Lower leg skin (tissue), 4 donors: ENCODE measurements around the gene MTHFD1. TPM values are rescaled to one million over a fixed set of nuclear protein-coding genes. Genes with fewer than 3 reads are reported as not detected.
A peak's percentile ranks its signal among the peaks of the same experiment; 100 is the strongest.

Source experiments
- DNase-seq, 2 donors: peaks; one replicate each; pipeline ENCODE4 v3.0.0-alpha.2; 2019; ENCODE audit warnings: low spot score in 2 of 2
- H3K4me3 ChIP-seq: fragments of 200-600 bp; sonication (generic); 2 replicates; pipeline ENCODE4 v1.5.1; 2017; ENCODE audit warnings: mild to moderate bottlenecking, low read depth; ENCODE audit not compliant: poor library complexity, severe bottlenecking
- POLR2A ChIP-seq, 2 donors: fragments of 450-650 bp; IDR thresholded peaks; one replicate each; pipeline ENCODE4 v1.6.1; 2016 to 2017; ENCODE audit warnings: antibody characterized with exemption in 2 of 2, mild to moderate bottlenecking in 1 of 2, moderate library complexity in 1 of 2
- WGBS, 2 donors: methylation state at CpG; one replicate each; pipeline ENCODE4 v1.1.5; 2018; 5-methylcytosine and 5-hydroxymethylcytosine counted together
- intact Hi-C: fragments of 100-400 bp; cut with DNase I; formaldehyde crosslinking; loops from one replicate; pipeline ENCODE4 v1.15.0; 2023; ENCODE audit warnings: low total_unique reads
- total RNA-seq, 4 donors: library from RNA; depleted of rRNA; stranded (reverse); fragments of >200 nt; gene quantifications; one replicate each; pipeline ENCODE4 v1.1.0, GENCODE V29; 2016
- TF ChIP-seq, protein P1 (sequence below), 3 donors: fragments of 450-650 bp; IDR thresholded peaks; one replicate each; pipeline ENCODE4 v1.5.1; 2016; ENCODE audit warnings: antibody characterized with exemption in 3 of 3, mild to moderate bottlenecking in 3 of 3, moderate library complexity in 2 of 3

Gene MTHFD1
- total RNA-seq, 4 donors from 2014 or later = 26.3 to 28.7 (median 27.9) TPM

DNA sequence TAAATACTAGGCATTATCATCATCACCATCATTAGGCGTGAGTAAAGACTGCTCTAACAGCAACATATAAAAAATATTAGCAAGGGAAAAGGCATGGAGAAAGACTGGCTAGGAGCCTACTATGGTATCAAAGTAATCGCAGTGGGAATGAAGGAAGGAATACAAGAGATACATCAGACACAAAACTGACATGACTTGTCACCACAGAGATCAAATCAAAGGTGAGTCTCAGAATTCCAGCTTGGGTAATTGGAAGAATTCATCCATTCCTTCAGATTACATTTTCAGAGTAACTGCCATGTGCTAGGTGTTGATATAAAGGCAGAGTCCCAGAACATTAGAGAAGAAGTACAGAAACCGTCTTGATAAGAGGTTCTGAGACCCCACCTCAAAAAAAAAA, 105.3 kb downstream of the MTHFD1 start:
- no peak for DNase-seq
- WGBS, 2 donors = 86 to 93% methylated on average over 3 of the region's 3 CpGs
- no peak overlapping the region for H3K4me3 ChIP-seq
- TF ChIP-seq POLR2A (IDR thresholded peaks at IDR 0.05) = no peak
- TF ChIP-seq, protein P1, sequence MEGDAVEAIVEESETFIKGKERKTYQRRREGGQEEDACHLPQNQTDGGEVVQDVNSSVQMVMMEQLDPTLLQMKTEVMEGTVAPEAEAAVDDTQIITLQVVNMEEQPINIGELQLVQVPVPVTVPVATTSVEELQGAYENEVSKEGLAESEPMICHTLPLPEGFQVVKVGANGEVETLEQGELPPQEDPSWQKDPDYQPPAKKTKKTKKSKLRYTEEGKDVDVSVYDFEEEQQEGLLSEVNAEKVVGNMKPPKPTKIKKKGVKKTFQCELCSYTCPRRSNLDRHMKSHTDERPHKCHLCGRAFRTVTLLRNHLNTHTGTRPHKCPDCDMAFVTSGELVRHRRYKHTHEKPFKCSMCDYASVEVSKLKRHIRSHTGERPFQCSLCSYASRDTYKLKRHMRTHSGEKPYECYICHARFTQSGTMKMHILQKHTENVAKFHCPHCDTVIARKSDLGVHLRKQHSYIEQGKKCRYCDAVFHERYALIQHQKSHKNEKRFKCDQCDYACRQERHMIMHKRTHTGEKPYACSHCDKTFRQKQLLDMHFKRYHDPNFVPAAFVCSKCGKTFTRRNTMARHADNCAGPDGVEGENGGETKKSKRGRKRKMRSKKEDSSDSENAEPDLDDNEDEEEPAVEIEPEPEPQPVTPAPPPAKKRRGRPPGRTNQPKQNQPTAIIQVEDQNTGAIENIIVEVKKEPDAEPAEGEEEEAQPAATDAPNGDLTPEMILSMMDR (IDR thresholded peaks at IDR 0.05) = no peak
- intact Hi-C loops = no loop called here

DNA sequence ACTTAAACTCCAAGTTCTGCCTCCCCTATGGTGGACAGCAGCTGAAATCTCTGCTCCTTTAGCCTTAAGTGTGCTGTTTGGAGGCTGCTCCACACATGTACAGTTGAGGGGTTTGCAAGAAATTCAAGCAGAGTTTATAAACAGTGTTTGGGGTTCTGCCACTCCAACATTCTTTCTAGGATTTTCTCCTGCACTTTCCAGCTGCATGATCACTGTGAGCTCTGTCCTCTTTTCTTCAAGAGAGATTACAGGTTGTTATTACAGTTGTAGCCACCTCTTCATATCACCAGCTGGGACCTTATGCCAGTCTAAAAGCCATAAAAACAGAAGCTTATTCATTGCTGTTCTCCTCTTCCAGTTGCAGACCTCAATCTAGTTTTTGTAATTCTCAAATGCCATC, 107.1 kb downstream of the MTHFD1 start:
- H3K4me3 ChIP-seq = no peak overlapping the region
- intact Hi-C loops = no loop called here
- TF ChIP-seq, protein P1 (IDR thresholded peaks at IDR 0.05) = no peak
- TF ChIP-seq POLR2A (IDR thresholded peaks at IDR 0.05) = no peak
- DNase-seq = no peak

- no peak for DNase-seq
- TF ChIP-seq, protein P1 (IDR thresholded peaks at IDR 0.05) = no peak
- TF ChIP-seq POLR2A (IDR thresholded peaks at IDR 0.05) = no peak
- no peak overlapping the region for H3K4me3 ChIP-seq
- intact Hi-C loops = no loop called here
These were observed 108.6 kb downstream of the MTHFD1 start for GRCh38 chr14:64496764-64497163.

DNA sequence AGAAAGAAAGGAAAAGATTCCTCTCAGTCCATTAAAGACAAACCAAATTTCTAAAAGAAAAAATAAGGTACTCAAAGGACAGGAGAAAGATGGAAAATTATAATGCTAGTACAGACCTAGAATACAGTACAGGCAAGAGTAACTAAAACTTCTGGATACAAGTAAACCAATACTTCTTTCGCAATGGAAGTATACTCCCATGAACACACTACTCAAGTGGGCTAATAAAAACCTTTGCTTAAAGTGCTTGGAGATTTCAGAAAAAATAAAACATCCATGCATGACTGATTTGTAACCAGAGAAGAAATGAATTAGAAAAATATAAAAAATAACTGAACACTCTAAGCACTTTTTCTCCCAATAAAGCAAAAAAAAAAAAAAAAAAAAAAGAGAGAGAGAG, 111.9 kb downstream of the MTHFD1 start:
- 94 to 100% methylated on average over 1 of the region's 1 CpG for WGBS, 2 donors
- no peak for TF ChIP-seq POLR2A (IDR thresholded peaks at IDR 0.05)
- TF ChIP-seq, protein P1 (IDR thresholded peaks at IDR 0.05) = no peak
- DNase-seq = no peak
- intact Hi-C loops = no loop called here
- H3K4me3 ChIP-seq = no peak overlapping the region

DNA sequence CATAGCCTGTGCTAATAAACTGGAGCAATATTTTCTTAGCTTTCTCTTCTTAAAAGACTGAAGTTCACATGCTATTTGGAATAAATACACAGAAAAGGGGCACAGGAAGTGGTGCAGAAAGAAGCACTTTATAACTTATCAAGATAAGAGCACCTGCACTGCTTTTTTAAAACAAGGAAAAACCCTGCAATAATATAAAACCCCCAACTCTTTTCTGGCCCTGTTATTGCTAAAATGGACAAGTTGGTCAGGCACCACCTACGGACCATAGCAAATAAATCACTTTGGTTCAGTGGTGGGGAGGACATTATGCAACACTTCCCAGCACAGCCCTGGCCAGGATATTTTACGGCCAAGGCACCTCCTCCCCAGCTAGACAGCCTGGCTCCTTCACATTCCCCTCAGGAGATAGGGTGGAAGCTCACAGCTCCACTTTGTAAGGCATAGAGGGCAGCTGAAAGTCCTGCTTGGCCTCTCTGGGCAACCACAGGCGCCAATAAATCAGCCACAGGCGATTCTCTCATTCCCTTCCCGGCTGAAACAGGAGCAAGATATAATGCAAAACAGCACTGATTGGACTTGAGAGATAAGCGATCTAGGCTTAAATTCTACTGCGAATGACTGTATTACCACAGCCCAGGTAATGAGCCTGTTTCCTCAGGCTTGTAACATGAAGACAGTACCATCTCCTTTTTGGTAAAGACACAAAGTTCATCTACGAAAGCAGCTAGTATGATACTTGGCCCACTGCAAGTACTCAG, 113.4 kb downstream of the MTHFD1 start:
- TF ChIP-seq POLR2A (IDR thresholded peaks at IDR 0.05) = no peak
- TF ChIP-seq, protein P1 (IDR thresholded peaks at IDR 0.05) = no peak
- intact Hi-C loops = no loop called here
- DNase-seq = peak; percentile 52 to 91
- WGBS, 2 donors = 19 to 24% methylated on average over 8 of the region's 8 CpGs
- H3K4me3 ChIP-seq = no peak overlapping the region

DNA sequence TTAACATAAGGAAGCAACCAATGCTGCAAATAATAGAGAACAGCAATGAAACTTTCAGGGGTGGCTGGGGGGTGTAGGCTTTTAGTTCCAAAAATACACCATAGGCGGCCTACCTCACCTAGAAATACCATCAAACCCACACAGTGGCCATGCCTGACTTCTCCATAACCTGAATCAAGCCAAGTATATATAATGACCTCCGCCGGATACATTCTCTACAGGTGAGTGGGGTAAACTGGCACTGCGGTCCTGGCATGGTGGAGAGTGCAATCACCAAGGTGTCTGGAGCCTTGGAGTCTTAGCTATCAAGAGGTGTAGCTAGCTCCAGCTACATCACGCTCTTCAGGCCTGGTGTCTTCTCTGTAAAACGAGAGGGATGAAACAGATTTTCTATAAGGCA, 114.3 kb downstream of the MTHFD1 start:
- TF ChIP-seq, protein P1 (IDR thresholded peaks at IDR 0.05) = no peak
- TF ChIP-seq POLR2A (IDR thresholded peaks at IDR 0.05) = no peak
- WGBS, 2 donors = 33 to 36% methylated on average over 6 of the region's 6 CpGs
- H3K4me3 ChIP-seq = no peak overlapping the region
- DNase-seq = peak in 1 of 2 donors; percentile 22
- intact Hi-C loops = no loop called here
